ENCODE results near the gene COL2A1.
"Not testable (repeated sequence)": the region's sequence is repeated elsewhere in the genome, so short reads cannot be mapped to it uniquely, and the experiment has no call there.

COL2A1 gene

GRCh38 chr12:47972895-47973294 is 31.4 kb downstream of the COL2A1 start:
- DNase-seq: no peak

GRCh38 chr12:47970843-47971242 is 33.4 kb downstream of the COL2A1 start:
- no peak for DNase-seq

- no peak for DNase-seq
These were observed 34.4 kb downstream of the COL2A1 start for GRCh38 chr12:47969845-47970244.

- no peak for DNase-seq
These were observed 36.6 kb downstream of the COL2A1 start for GRCh38 chr12:47967461-47968321.

GRCh38 chr12:47965581-47965980 is 38.7 kb downstream of the COL2A1 start:
- no peak for DNase-seq

GRCh38 chr12:47964106-47964728 is 40.1 kb downstream of the COL2A1 start:
- no peak for DNase-seq

- DNase-seq: peak; percentile 95
These were observed 40.8 kb downstream of the COL2A1 start, which contains the start of gene TMEM106C for GRCh38 chr12:47963340-47964040. TMEM106C (plus strand) TSS chr12:47963596; CDS start chr12:47964237, 641 bp downstream.

- DNase-seq: no peak
These were observed 42.1 kb downstream of the COL2A1 start for GRCh38 chr12:47962198-47962597.

GRCh38 chr12:47957671-47958070 is 46.6 kb downstream of the COL2A1 start:
- DNase-seq: not testable (repeated sequence)

- DNase-seq: no peak
These were observed 49.2 kb downstream of the COL2A1 start for GRCh38 chr12:47955059-47955458.

GRCh38 chr12:47954467-47955045 is 49.7 kb downstream of the COL2A1 start:
- no peak for DNase-seq

GRCh38 chr12:47954058-47954457 is 50.2 kb downstream of the COL2A1 start:
- DNase-seq: no peak

GRCh38 chr12:47950856-47951468 is 53.3 kb downstream of the COL2A1 start:
- DNase-seq: no peak

- DNase-seq: peak; percentile 63
These were observed 54.6 kb downstream of the COL2A1 start for GRCh38 chr12:47949441-47950341.

- no peak for DNase-seq
These were observed 56.9 kb downstream of the COL2A1 start for GRCh38 chr12:47947341-47947740.

- no peak for DNase-seq
These were observed 57.6 kb downstream of the COL2A1 start for GRCh38 chr12:47946413-47947323.

GRCh38 chr12:47945341-47945728 is 58.9 kb downstream of the COL2A1 start:
- DNase-seq: no peak

GRCh38 chr12:47944685-47945340 is 59.5 kb downstream of the COL2A1 start:
- no peak for DNase-seq

- DNase-seq: no peak
These were observed 60.5 kb downstream of the COL2A1 start for GRCh38 chr12:47943623-47944340.
